ENCODE data around the gene TEX101.

TEX101 gene

GRCh38 chr19:43450545-43450997 lies 35.9 kb downstream of the TEX101 start:
- DNase-seq, result no peak

GRCh38 chr19:43452582-43452981 lies 37.9 kb downstream of the TEX101 start:
- no peak for DNase-seq

- DNase-seq, result no peak
Measured at GRCh38 chr19:43454031-43454430, 39.3 kb downstream of the TEX101 start.

- DNase-seq, result no peak
Measured at GRCh38 chr19:43455321-43456113, 40.8 kb downstream of the TEX101 start.

DNA sequence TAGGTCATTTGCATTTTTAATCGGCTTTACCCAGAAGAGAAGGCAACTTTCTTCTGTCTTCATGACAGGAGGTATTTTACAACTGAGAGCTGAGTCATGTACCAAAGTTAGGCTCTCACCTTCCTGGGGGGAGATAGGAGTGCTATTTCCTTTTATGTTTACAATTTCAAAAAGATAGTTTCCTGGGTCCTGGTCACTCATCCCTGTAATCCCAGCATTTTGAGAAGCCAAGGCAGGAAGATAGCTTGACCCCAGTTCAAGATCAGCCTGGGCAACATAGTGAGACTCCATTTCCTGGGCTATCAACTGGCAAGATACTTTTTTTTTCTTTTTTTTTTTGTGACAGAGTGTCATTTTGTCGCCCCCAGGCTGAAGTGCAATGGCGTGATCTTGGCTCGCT lies 43.1 kb downstream of the TEX101 start:
- no peak for DNase-seq

- DNase-seq, result no peak
Measured at GRCh38 chr19:43460362-43461016, 45.8 kb downstream of the TEX101 start.

GRCh38 chr19:43461303-43461702 lies 46.6 kb downstream of the TEX101 start:
- no peak for DNase-seq

GRCh38 chr19:43462383-43462782 lies 47.7 kb downstream of the TEX101 start:
- DNase-seq, result no peak

DNA sequence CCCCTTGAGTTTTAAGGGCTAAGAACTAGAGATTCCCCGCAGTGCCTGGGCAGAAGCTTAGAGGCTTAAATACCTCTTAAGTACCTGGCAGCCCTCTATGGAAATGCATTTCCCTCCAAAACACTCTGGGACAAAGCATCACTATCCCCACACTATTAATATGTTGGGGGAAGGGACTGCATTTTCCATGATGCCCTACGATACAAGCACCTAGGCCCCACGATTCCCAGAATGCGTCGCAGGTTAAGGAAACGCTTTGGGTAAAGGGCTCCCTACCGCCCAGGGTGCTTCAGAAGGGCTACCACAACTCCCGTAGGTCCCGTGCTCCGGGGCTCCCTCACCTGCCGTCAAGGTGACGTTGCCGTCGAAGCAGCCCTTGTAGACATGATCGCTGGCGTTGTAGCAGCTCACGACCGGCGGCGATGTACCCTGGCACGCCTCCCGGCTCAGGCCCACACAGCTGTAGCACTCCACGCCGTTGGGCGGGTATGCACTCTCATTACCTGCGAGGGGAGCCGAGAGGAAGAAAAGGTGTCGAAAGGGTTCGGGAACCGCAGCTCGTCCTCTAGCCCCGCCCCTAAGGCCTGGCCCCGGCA lies 48.2 kb downstream of the TEX101 start:
- peak; percentile 96 for DNase-seq

- peak; percentile 96 for DNase-seq
Measured at GRCh38 chr19:43463381-43464133, 48.9 kb downstream of the TEX101 start.

- no peak for DNase-seq
Measured at GRCh38 chr19:43464134-43464775, 49.6 kb downstream of the TEX101 start.

GRCh38 chr19:43465468-43466120 lies 50.9 kb downstream of the TEX101 start, which contains the start of gene LYPD3:
Gene LYPD3, minus strand, starts transcription at chr19:43465608. Its CDS starts 37 bp downstream, at chr19:43465571.
- no peak for DNase-seq

GRCh38 chr19:43466793-43467192 lies 52.1 kb downstream of the TEX101 start:
- no peak for DNase-seq

DNA sequence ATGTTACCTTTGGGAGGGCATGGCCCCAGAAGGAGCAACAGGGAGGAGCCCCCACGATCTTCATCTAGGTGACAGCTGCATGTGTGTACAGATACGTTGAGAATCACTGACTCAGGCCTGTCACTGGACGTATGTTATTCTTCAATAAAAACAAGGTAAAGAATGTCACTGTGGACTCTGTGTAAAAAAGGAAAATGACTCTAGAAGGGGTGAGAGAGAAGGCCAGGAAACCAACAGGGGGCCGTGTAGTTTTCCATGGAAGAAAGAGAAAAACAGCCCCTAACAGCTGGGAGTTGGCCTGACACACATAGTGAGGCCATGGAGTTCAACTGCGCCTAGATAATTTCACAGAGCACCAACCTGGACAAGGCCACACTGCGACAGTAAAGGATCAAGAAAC lies 52.6 kb downstream of the TEX101 start:
- DNase-seq, result no peak

- DNase-seq, result no peak
Measured at GRCh38 chr19:43467730-43468129, 53.0 kb downstream of the TEX101 start.
